HEK293 (cell line): ENCODE data around the gene ELOVL6.
A peak's percentile ranks its signal among the peaks of the same experiment; 100 is the strongest.

Source experiments
- CTCF ChIA-PET: fragments of 350-600 bp; formaldehyde crosslinking; extraction: SDS; loops from one replicate; lab custom pipeline; 2021; ENCODE audit warnings: antibody characterized with exemption; lab: Yijun Ruan, JAX
- POLR2A ChIA-PET: fragments of 300-600 bp; formaldehyde crosslinking; extraction: SDS; loops from one replicate; lab custom pipeline; 2020; ENCODE audit warnings: antibody characterized with exemption, inconsistent platforms; lab: Yijun Ruan, JAX
- H3K27ac ChIP-seq: fragments of 200-500 bp; sonication (Bioruptor generic); 2 replicates; pipeline ENCODE4 v1.5.1; 2014; ENCODE audit warnings: low read depth, low read length, control low read depth, inconsistent platforms; ENCODE audit errors: extremely low read depth
- H3K36me3 ChIP-seq, 2 experiments: fragments of 200-500 bp in 1 of 2; sonication (Bioruptor generic) in 1 of 2; 1 replicate in 1 of 2; 2 replicates in 1 of 2; pipeline ENCODE4 v1.5.1; 2014 to 2017; ENCODE audit warnings: inconsistent platforms in 2 of 2, low read length in 2 of 2; ENCODE audit not compliant: control insufficient read depth in 2 of 2, insufficient read depth in 1 of 2
- H3K4me1 ChIP-seq: fragments of 200-500 bp; sonication (Bioruptor generic); 2 replicates; pipeline ENCODE4 v1.5.1; 2014; ENCODE audit warnings: mild to moderate bottlenecking, low read length, inconsistent platforms; ENCODE audit not compliant: control insufficient read depth, insufficient read depth
- H3K4me3 ChIP-seq: 2 replicates; pipeline ENCODE4 v1.5.1; 2011; ENCODE audit warnings: low read depth, mild to moderate bottlenecking, control low read depth, low read length, moderate library complexity
- H3K9me3 ChIP-seq: fragments of 200-500 bp; sonication (Bioruptor generic); 2 replicates; pipeline ENCODE4 v1.5.1; 2014; ENCODE audit warnings: low read depth, low read length, inconsistent platforms; ENCODE audit not compliant: control insufficient read depth, insufficient read depth
- ATF2 ChIP-seq: fragments of 450-650 bp; formaldehyde crosslinking; IDR thresholded peaks from 2 replicates; pipeline ENCODE4 v1.5.1; 2016; ENCODE audit warnings: missing biosample characterization, missing genetic modification characterization, low read depth
- BCL11A ChIP-seq: fragments of 450-650 bp; formaldehyde crosslinking; IDR thresholded peaks from 2 replicates; pipeline ENCODE4 v1.5.1; 2016; ENCODE audit warnings: low read depth, missing biosample characterization, missing genetic modification characterization
- HIC1 ChIP-seq: fragments of 450-650 bp; formaldehyde crosslinking; IDR thresholded peaks from 2 replicates; pipeline ENCODE4 v1.5.1; 2016; ENCODE audit warnings: missing biosample characterization, missing genetic modification characterization
- HOXD13 ChIP-seq: sonication (generic); formaldehyde crosslinking; IDR thresholded peaks from 2 replicates; pipeline ENCODE4 v1.8.0; 2022; ENCODE audit warnings: missing genetic modification reagents, borderline replicate concordance
- KLF7 ChIP-seq: fragments of 450-650 bp; formaldehyde crosslinking; IDR thresholded peaks from 2 replicates; pipeline ENCODE4 v1.5.1; 2016; ENCODE audit warnings: missing biosample characterization, missing genetic modification characterization, borderline replicate concordance
- SCRT1 ChIP-seq: fragments of 450-650 bp; formaldehyde crosslinking; IDR thresholded peaks from 2 replicates; pipeline ENCODE4 v1.5.1; 2016; ENCODE audit warnings: missing biosample characterization, missing genetic modification characterization, borderline replicate concordance
- WT1 ChIP-seq: fragments of 450-650 bp; formaldehyde crosslinking; IDR thresholded peaks from 2 replicates; pipeline ENCODE4 v1.5.1; 2016; ENCODE audit warnings: missing biosample characterization, missing genetic modification characterization
- ZBTB10 ChIP-seq: fragments of 450-650 bp; formaldehyde crosslinking; IDR thresholded peaks from 2 replicates; pipeline ENCODE4 v1.5.1; 2016; ENCODE audit warnings: missing biosample characterization, missing genetic modification characterization
- ZBTB48 ChIP-seq: fragments of 450-650 bp; formaldehyde crosslinking; IDR thresholded peaks from 2 replicates; pipeline ENCODE4 v1.5.1; 2016; ENCODE audit warnings: missing biosample characterization, missing genetic modification characterization
- ZIC2 ChIP-seq: fragments of 450-650 bp; formaldehyde crosslinking; IDR thresholded peaks from 2 replicates; pipeline ENCODE4 v1.5.1; 2016; ENCODE audit warnings: missing biosample characterization, missing genetic modification characterization
- ZNF10 ChIP-seq: fragments of 450-650 bp; formaldehyde crosslinking; IDR thresholded peaks from 2 replicates; pipeline ENCODE4 v1.5.1; 2017; ENCODE audit warnings: missing biosample characterization, missing genetic modification characterization
- ZNF138 ChIP-seq: fragments of 450-650 bp; formaldehyde crosslinking; IDR thresholded peaks from 2 replicates; pipeline ENCODE4 v1.5.1; 2016; ENCODE audit warnings: missing biosample characterization, missing genetic modification characterization, borderline replicate concordance
- ZNF280C ChIP-seq: fragments of 450-650 bp; formaldehyde crosslinking; IDR thresholded peaks from 2 replicates; pipeline ENCODE4 v1.5.1; 2016; ENCODE audit warnings: missing biosample characterization, missing genetic modification characterization
- ZNF341 ChIP-seq: fragments of 450-650 bp; formaldehyde crosslinking; IDR thresholded peaks from 2 replicates; pipeline ENCODE4; 2016; ENCODE audit warnings: low read depth, missing biosample characterization, missing genetic modification characterization
- ZNF350 ChIP-seq: fragments of 450-650 bp; formaldehyde crosslinking; IDR thresholded peaks from 2 replicates; pipeline ENCODE4 v1.5.0; 2017; ENCODE audit warnings: missing biosample characterization, mild to moderate bottlenecking, missing genetic modification characterization
- ZNF362 ChIP-seq: fragments of 450-650 bp; formaldehyde crosslinking; IDR thresholded peaks from 2 replicates; pipeline ENCODE4 v1.5.1; 2016; ENCODE audit warnings: missing biosample characterization, missing genetic modification characterization
- ZNF416 ChIP-seq: fragments of 450-650 bp; formaldehyde crosslinking; IDR thresholded peaks from 2 replicates; pipeline ENCODE4 v1.5.1; 2016; ENCODE audit warnings: missing biosample characterization, missing genetic modification characterization
- ZNF510 ChIP-seq: fragments of 450-650 bp; formaldehyde crosslinking; IDR thresholded peaks from 2 replicates; pipeline ENCODE4 v1.5.1; 2018; ENCODE audit warnings: mild to moderate bottlenecking, missing genetic modification characterization, missing biosample characterization; ENCODE audit not compliant: insufficient replicate concordance
- ZNF555 ChIP-seq: fragments of 450-650 bp; formaldehyde crosslinking; conservative IDR thresholded peaks from 2 replicates; pipeline ENCODE4 v1.5.1; 2017; ENCODE audit warnings: missing biosample characterization, mild to moderate bottlenecking, missing genetic modification characterization, inconsistent platforms
- ZNF558 ChIP-seq: fragments of 450-650 bp; formaldehyde crosslinking; IDR thresholded peaks from 2 replicates; pipeline ENCODE4 v1.5.1; 2016; ENCODE audit warnings: missing biosample characterization, missing genetic modification characterization
- ZNF560 ChIP-seq: fragments of 450-650 bp; formaldehyde crosslinking; IDR thresholded peaks from 2 replicates; pipeline ENCODE4 v1.5.1; 2017; ENCODE audit warnings: missing biosample characterization, missing genetic modification characterization, borderline replicate concordance
- ZNF561 ChIP-seq: fragments of 450-650 bp; IDR thresholded peaks from 2 replicates; pipeline ENCODE4 v1.5.1; 2018; ENCODE audit warnings: missing biosample characterization, missing genetic modification characterization, borderline replicate concordance
- ZNF596 ChIP-seq: fragments of 450-650 bp; IDR thresholded peaks from 2 replicates; pipeline ENCODE4 v1.5.0; 2018; ENCODE audit warnings: missing biosample characterization, mild to moderate bottlenecking, missing genetic modification characterization, moderate library complexity
- ZNF654 ChIP-seq: fragments of 450-650 bp; formaldehyde crosslinking; IDR thresholded peaks from 2 replicates; pipeline ENCODE4 v1.5.1; 2016; ENCODE audit warnings: low read depth, missing biosample characterization, missing genetic modification characterization
- ZNF843 ChIP-seq: fragments of 450-650 bp; formaldehyde crosslinking; IDR thresholded peaks from 2 replicates; pipeline ENCODE4 v1.5.1; 2016; ENCODE audit warnings: missing biosample characterization, missing genetic modification characterization

The ELOVL6 gene

GRCh38 chr4:110164251-110164650, 34.2 kb downstream of the ELOVL6 start (continued):
- no peak for TF ChIP-seq ZNF561

GRCh38 chr4:110163327-110164069, 34.9 kb downstream of the ELOVL6 start:
- no peak overlapping the region for H3K4me3 ChIP-seq
- H3K36me3 ChIP-seq = no peaks in the 10 kb centered on the region
- no peaks in the 10 kb centered on the region for H3K9me3 ChIP-seq
- POLR2A ChIA-PET = no interaction called here
- H3K4me1 ChIP-seq = peaks cover 8% of the 10 kb centered on the region
- H3K27ac ChIP-seq = peak overlapping the region; percentile 29; the same call in 1 of the 2 replicates
- CTCF ChIA-PET = no interaction called here
- no peak for TF ChIP-seq ZNF138 (tag by site-specific recombination)
- TF ChIP-seq ZNF341 (tag by site-specific recombination) = peak; percentile 53
- no peak for TF ChIP-seq WT1 (tag by site-specific recombination)
- TF ChIP-seq ZNF416 = no peak
- TF ChIP-seq ZBTB48 (tag by site-specific recombination) = no peak
- peak; percentile 89 for TF ChIP-seq ZNF10 (tag by site-specific recombination)
- no peak for TF ChIP-seq ZNF510 (tag by site-specific recombination)
- 0 out of 2 replicates have a peak, but pooled peaks have one; percentile 13 for TF ChIP-seq HIC1 (tag by site-specific recombination)
- no peak for TF ChIP-seq ZNF280C (tag by site-specific recombination)
- TF ChIP-seq ZNF350 (tag by site-specific recombination) = no peak
- TF ChIP-seq KLF7 (tag by site-specific recombination) = no peak
- no peak for TF ChIP-seq SCRT1
- TF ChIP-seq ZBTB10 (tag by site-specific recombination) = no peak
- TF ChIP-seq HOXD13 = no peak
- no peak for TF ChIP-seq ZNF596 (tag by site-specific recombination)
- no peak for TF ChIP-seq ZNF555 (tag by site-specific recombination)
- no peak for TF ChIP-seq ZNF560 (tag by site-specific recombination)
- no peak for TF ChIP-seq ZNF843 (tag by site-specific recombination)
- TF ChIP-seq ZNF558 (tag by site-specific recombination) = peak; percentile 21; the same call in 1 of the 2 replicates
- no peak for TF ChIP-seq ZNF362 (tag by site-specific recombination)
- no peak for TF ChIP-seq BCL11A
- TF ChIP-seq ZNF654 (tag by site-specific recombination) = no peak
- no peak for TF ChIP-seq ATF2 (tag by site-specific recombination)
- no peak for TF ChIP-seq ZIC2 (tag by site-specific recombination)
